SK-N-SH (cell line): ENCODE data around the gene PTS.

Source experiments
- EZH2phosphoT487 ChIP-seq: fragments of 200-600 bp; sonication (generic); IDR thresholded peaks from 2 replicates; pipeline ENCODE4 v1.6.1; 2017; ENCODE audit warnings: low read depth, mixed run types, mild to moderate bottlenecking, antibody characterized with exemption, moderate library complexity, borderline replicate concordance
- FOXM1 ChIP-seq: IDR thresholded peaks from 2 replicates; pipeline ENCODE4 v1.4.0; 2012; ENCODE audit warnings: low read depth, mild to moderate bottlenecking
- GABPA ChIP-seq: IDR thresholded peaks from 2 replicates; pipeline ENCODE4 v1.4.0; 2012; ENCODE audit warnings: low read depth, mild to moderate bottlenecking
- RAD21 ChIP-seq: IDR thresholded peaks from 2 replicates; pipeline ENCODE4 v1.6.1; 2012; ENCODE audit warnings: mild to moderate bottlenecking, low read length
- TF ChIP-seq, protein P1 (sequence below): fragments of 200-600 bp; sonication (generic); IDR thresholded peaks from 2 replicates; pipeline ENCODE4 v1.6.1; 2017; ENCODE audit warnings: antibody characterized with exemption, mild to moderate bottlenecking, moderate library complexity
- TF ChIP-seq, protein P2 (sequence below): IDR thresholded peaks from 2 replicates; pipeline ENCODE4 v1.4.0; 2012; ENCODE audit warnings: low read depth

DNA sequence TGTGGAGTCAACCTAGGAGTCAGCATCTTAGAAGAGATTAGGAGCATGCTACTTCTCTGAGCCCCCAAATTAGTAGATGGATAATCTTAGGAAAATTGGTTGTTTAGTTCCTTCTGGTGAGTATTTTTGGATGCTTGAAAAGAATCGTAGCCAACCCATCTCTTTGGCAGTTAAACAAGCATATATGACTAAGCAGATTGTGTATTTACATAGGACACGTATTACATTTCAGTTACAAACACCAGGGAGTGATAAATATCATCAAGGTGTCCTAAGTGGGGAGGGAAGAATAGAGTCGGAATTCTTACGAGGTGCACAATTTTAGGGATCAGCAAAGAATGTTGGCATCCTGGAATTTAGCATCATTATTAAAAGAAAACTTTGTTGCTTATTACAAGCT, 21.0 kb downstream of the PTS start:
- no peak for TF ChIP-seq EZH2phosphoT487
- TF ChIP-seq, protein P1, sequence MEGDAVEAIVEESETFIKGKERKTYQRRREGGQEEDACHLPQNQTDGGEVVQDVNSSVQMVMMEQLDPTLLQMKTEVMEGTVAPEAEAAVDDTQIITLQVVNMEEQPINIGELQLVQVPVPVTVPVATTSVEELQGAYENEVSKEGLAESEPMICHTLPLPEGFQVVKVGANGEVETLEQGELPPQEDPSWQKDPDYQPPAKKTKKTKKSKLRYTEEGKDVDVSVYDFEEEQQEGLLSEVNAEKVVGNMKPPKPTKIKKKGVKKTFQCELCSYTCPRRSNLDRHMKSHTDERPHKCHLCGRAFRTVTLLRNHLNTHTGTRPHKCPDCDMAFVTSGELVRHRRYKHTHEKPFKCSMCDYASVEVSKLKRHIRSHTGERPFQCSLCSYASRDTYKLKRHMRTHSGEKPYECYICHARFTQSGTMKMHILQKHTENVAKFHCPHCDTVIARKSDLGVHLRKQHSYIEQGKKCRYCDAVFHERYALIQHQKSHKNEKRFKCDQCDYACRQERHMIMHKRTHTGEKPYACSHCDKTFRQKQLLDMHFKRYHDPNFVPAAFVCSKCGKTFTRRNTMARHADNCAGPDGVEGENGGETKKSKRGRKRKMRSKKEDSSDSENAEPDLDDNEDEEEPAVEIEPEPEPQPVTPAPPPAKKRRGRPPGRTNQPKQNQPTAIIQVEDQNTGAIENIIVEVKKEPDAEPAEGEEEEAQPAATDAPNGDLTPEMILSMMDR, result no peak
- TF ChIP-seq, protein P2, sequence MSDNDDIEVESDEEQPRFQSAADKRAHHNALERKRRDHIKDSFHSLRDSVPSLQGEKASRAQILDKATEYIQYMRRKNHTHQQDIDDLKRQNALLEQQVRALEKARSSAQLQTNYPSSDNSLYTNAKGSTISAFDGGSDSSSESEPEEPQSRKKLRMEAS, result no peak
- TF ChIP-seq RAD21, result no peak
- TF ChIP-seq GABPA, result no peak
- no peak for TF ChIP-seq FOXM1
